ACHN (cell line): ENCODE results near the gene NGEF.

Experiments used
- DNase-seq: peaks from one replicate; pipeline ENCODE4 v3.0.0-alpha.2; 2015
- in situ Hi-C: cut with HindIII; loops from 2 replicates; pipeline ENCODE4 v1.10.0; 2017; ENCODE audit warnings: low sequenced_read_pairs, low pct_ligation_motif_present, low pct_unique_long_range_greater_than_20kb

Gene NGEF

DNA sequence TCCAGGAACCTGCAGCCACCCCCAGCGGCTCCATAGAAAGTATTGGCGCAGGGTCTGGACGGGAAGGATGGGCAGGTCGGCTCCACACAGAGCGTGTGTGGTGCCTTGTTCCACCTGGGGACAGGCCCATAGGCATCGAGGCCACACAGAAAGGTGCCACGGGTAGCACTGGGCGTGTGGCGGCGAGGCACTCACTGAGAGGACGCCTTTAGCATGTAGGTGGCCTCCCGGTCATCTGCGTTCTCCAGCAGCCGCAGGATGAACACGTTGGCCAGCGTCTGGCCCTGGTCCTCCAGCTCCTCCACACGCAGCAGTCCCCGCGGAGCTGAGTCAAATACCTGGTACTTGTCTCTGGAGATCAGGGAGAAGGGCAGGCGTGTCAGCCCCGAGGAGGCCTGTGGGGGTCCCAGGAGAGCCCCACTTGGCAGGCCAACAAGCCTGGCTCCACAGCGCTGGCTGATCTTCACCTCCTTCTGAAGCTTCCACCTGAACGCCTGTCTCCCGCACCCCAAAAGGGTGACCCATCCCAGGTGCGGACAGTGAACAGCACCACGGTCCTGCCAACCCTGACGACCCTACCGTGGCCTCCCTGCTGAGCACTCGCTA, 129.8 kb downstream of the NGEF start:
- no peak for DNase-seq
- in situ Hi-C loops = no loop called here

DNA sequence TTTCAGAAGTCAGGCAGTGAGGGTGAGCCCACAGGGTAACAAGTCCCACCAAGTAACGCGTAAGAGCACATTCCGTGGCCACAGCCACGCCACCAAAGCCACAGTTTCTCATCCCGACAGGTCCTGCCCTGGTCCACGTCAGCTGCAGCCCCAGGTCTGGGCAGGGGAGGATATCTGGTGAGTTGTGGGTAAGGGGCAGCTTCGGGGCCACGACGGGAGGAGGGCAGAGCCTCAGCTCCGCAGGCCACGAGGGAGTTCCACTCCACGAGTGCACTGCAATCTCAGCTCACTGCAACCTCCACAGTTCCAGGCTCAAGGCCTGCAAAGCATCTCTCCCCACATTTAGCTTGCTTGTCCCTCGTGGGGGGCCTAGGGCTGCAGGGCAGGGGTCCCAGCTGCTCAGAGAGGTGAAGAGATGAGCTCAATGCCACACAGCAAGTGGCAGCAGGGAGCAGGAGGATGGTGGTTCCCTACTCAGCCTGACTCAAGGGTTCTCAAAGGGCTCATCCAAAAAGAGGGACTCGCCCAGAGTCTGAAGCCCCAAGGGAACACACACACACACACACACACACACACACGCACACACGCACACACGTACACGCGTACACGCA, 130.4 kb downstream of the NGEF start:
- in situ Hi-C loops = no loop called here

DNA sequence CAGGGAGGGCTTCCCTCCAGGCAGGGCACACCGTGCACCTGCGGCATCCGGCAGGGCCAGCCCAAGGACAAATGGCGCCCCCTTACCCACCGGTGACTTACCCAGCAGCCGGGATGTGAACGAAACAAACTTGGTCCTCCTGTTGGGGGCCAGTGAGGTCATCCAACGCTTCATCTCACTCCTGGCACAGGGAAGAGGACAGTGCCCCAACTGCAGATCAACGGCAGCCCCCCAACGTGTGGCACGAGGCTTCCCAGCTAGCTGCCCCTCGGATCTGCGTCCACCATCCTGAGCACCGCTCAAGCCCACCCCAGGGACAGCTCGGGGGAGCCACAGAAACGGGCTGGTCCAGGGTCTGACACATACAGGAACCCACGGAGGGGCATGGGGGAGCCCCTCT, 131.0 kb downstream of the NGEF start:
- in situ Hi-C loops = no loop called here
- no peak for DNase-seq

More for the DNA sequence above, 130.4 kb downstream of the NGEF start:
- no peak for DNase-seq

DNA sequence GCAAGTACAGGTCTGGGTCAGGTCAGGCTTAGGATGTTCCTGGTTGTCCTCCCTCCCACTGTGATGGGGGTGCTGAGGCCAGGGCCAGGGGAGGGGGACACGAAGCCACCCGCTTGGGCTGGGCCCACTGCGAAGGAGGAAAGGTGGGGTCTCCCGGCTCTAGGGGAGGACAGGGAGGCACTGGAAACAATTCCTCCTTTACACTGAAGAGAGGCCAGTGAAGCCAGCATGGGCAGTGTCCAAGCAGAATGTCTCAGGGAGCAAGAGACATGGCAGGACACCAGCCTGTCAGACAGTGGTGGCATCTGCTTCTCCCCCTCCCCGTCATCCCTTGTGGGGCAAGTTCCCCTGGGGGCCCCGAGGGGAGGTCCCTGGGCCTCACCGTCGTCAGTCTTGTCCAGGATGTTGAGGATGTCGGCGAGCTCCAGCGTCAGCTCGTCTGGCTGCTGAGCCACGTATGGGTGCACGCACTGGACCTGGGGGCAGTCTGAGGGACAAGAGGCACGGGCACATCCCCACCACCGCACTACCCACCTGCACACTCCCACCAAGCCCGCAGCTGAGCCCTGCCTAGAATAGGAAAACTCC, 132.2 kb downstream of the NGEF start:
- no peak for DNase-seq
- in situ Hi-C loops = no loop called here

DNA sequence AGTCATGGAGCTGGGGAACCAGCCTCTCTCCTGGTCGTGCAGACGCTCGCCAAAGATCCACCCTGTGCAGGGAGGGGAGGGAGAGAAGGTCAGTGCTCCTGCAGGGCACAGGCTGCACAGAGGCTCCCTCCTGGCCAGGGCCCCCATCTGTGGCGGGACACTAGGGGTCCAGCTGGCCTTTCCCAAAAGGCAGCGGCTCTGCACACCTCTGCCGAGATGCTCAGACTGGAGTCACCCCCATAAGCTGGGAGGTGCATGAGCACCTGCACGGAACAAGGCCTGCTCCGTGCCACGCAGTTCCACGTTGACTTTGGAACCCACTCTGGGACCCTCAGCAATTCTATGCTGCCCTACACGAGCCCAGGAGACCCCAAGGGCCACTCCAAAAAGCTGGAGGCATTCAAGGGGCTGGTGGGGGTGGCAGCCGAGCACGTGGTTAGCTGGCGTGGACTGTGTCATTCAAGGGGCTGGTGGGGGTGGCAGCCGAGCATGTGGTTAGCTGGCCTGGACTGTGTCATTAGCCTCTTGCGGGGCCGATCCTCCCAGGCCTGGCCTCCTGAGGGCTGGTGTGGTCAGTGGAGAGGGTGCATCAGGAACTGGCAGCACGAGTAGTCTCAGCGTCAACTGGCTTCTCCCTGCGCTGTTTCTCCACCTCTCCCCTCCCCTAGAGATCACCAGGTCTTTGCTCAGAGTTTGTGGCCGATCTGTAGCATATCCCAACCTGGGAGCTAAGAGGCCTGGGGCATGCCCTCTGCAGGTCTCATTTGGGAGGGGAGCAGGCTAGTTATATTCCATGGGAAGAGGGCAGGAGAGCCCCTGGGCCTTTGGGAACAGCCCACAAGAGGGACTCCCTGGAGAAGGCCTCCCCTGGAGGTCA, 133.2 kb downstream of the NGEF start:
- in situ Hi-C loops = no loop called here
- no peak for DNase-seq

GRCh38 chr2:232878855-232879617, 134.0 kb downstream of the NGEF start:
- no peak for DNase-seq
- in situ Hi-C loops = no loop called here

DNA sequence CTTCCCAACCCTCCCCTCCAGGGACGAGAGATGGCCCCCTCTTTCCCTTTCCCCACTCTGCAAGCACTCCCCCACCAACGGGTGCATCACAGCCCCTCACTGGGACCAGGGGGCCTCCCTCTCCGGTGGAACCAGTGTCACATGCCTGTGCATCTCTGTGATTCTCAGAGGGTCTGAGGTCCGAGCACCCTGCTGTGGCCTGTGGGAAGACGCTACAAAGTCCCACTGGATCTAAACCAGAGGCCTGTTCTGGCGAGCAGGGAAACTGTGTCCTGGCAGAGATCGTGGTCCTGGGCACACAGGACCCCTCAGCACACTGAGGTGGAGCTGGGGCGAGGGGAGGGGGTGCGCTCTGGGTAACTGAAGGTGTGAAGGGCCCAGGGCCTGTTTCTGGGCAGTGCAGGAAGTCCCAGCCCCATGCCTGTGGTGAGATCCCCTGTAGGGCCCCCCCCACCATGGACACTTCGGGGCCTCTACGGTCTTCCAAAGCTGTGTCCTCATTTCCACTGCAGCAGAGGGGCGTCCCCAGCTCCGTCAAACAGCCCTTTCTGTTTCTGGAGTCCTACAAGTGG, 135.0 kb downstream of the NGEF start:
- DNase-seq = no peak
- in situ Hi-C loops = no loop called here

- DNase-seq = no peak
- in situ Hi-C loops = no loop called here
Measured at GRCh38 chr2:232876978-232877441, 136.0 kb downstream of the NGEF start.

DNA sequence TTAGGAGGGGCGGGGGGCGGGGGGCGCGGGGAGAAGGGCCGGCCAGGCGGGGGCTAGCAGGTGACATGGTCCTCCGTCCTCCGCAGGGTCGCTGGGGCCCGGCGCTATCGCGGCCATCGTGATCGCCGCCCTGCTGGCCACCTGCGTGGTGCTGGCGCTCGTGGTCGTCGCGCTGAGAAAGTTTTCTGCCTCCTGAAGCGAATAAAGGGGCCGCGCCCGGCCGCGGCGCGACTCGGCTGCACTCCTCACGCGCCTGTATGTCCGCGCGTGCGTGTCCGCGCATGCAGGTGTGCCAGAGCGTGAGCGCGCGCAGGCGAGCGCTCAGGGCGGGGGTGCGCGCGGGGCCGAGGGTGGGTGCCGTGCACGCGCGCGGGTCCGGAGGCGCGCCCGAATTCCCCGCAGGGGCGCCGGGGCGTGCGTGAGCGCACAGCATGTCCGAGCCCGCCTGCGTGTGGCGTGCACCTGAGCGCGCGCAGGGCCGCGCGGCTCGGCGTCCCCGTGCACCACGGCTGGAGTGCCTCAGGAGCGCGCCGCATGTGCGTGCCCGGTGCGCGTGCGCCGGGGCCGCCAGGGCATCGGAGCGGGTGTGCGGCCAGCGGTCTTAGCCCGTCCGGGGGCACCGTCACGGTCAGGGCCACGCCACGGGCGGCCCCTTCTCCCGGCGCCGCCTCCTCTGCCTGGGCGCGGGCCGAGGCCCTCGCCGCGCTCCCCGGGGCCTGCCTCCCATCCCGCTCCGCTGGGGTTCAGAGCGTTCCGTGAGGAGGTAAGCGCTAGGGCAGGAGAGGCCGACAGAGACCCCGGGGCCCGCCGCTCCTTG, 136.7 kb downstream of the NGEF start:
- peak; percentile 33 for DNase-seq
- in situ Hi-C loops = no loop called here

- peak; percentile 20 for DNase-seq
Measured at GRCh38 chr2:232875256-232876121, 137.6 kb downstream of the NGEF start.

GRCh38 chr2:232874677-232875223, 138.3 kb downstream of the NGEF start:
- in situ Hi-C loops = no loop called here
- no peak for DNase-seq

More at GRCh38 chr2:232875256-232876121, 137.6 kb downstream of the NGEF start:
- in situ Hi-C loops = no loop called here

- no peak for DNase-seq
- in situ Hi-C loops = no loop called here
Measured at GRCh38 chr2:232873909-232874641, 139.0 kb downstream of the NGEF start.

- in situ Hi-C loops = no loop called here
- DNase-seq = no peak
Measured at GRCh38 chr2:232873292-232873908, 139.7 kb downstream of the NGEF start.

- no peak for DNase-seq
- in situ Hi-C loops = no loop called here
Measured at GRCh38 chr2:232872826-232873225, 140.2 kb downstream of the NGEF start.
